ENCODE measurements around the gene HMGCS1. TPM values are rescaled to one million over a fixed set of nuclear protein-coding genes. Genes with fewer than 3 reads are reported as not detected.
"Not testable (repeated sequence)": the region's sequence is repeated elsewhere in the genome, so short reads cannot be mapped to it uniquely, and the experiment has no call there.

HMGCS1 gene
- total RNA-seq, 1 experiment from 2014 or later: 184 TPM

GRCh38 chr5:43352131-43352530 lies 38.9 kb upstream of the HMGCS1 start:
- no peaks in the 10 kb centered on the region for H3K36me3 ChIP-seq (ENCODE audit: insufficient read depth, low read length)

GRCh38 chr5:43348861-43349363 lies 35.7 kb upstream of the HMGCS1 start:
- DNase-seq: no peak
- no peak overlapping the region for H3K27ac ChIP-seq (ENCODE audit: low read length)
- no peaks in the 10 kb centered on the region for H3K4me1 ChIP-seq (ENCODE audit: low read length)
- no peak overlapping the region for H3K9ac ChIP-seq (ENCODE audit: low read length)
- H2AFZ ChIP-seq (ENCODE audit: low read length): no peak overlapping the region
- no peaks in the 10 kb centered on the region for H3K79me2 ChIP-seq (ENCODE audit: low read length)
- H3K9me2 ChIP-seq (replicated peaks; ENCODE audit: insufficient read depth, low read length): no peaks in the 10 kb centered on the region
- H3K27me3 ChIP-seq (ENCODE audit: low read length): no peaks in the 10 kb centered on the region
- no peak overlapping the region for H3K4me2 ChIP-seq (ENCODE audit: low read depth, low read length, poor library complexity, severe bottlenecking)
- no peak overlapping the region for H3K4me3 ChIP-seq (ENCODE audit: low read length)
- no peaks in the 10 kb centered on the region for H3K36me3 ChIP-seq (ENCODE audit: insufficient read depth, low read length)
- H4K20me1 ChIP-seq (ENCODE audit: insufficient read depth, low read depth, low read length): no peaks in the 10 kb centered on the region
- H3K9me3 ChIP-seq (ENCODE audit: low read length): no peaks in the 10 kb centered on the region

More at GRCh38 chr5:43352131-43352530, 38.9 kb upstream of the HMGCS1 start:
- Histone ChIP-seq H3K4me2 (ENCODE audit: low read depth, low read length, poor library complexity, severe bottlenecking) (no peak overlapping the region), H3K9me2 (replicated peaks; ENCODE audit: insufficient read depth, low read length) (no peaks in the 10 kb centered on the region), H3K9me3 (ENCODE audit: low read length) (no peaks in the 10 kb centered on the region), H3K4me1 (ENCODE audit: low read length) (peaks cover 1% of the 10 kb centered on the region; the same call in 1 of the 2 replicates), H3K27me3 (ENCODE audit: low read length) (no peaks in the 10 kb centered on the region), H2AFZ (ENCODE audit: low read length) (no peak overlapping the region), H3K4me3 (ENCODE audit: low read length) (no peak overlapping the region), H4K20me1 (ENCODE audit: insufficient read depth, low read depth, low read length) (no peaks in the 10 kb centered on the region), H3K9ac (ENCODE audit: low read length) (no peak overlapping the region), H3K27ac (ENCODE audit: low read length) (no peak overlapping the region), H3K79me2 (ENCODE audit: low read length) (no peaks in the 10 kb centered on the region)
- no peak for DNase-seq

GRCh38 chr5:43348207-43348606 lies 35.0 kb upstream of the HMGCS1 start:
- Histone ChIP-seq H3K27ac (ENCODE audit: low read length) (no peak overlapping the region), H3K4me2 (ENCODE audit: low read depth, low read length, poor library complexity, severe bottlenecking) (no peak overlapping the region)
- DNase-seq: no peak

GRCh38 chr5:43338862-43339261 lies 25.6 kb upstream of the HMGCS1 start:
- Histone ChIP-seq H3K9me2 (replicated peaks; ENCODE audit: insufficient read depth, low read length) (no peaks in the 10 kb centered on the region), H3K79me2 (ENCODE audit: low read length) (no peaks in the 10 kb centered on the region), H3K27me3 (ENCODE audit: low read length) (no peaks in the 10 kb centered on the region), H3K4me3 (ENCODE audit: low read length) (no peak overlapping the region), H3K9ac (ENCODE audit: low read length) (no peak overlapping the region), H3K4me1 (ENCODE audit: low read length) (no peaks in the 10 kb centered on the region), H4K20me1 (ENCODE audit: insufficient read depth, low read depth, low read length) (no peaks in the 10 kb centered on the region), H3K36me3 (ENCODE audit: insufficient read depth, low read length) (no peaks in the 10 kb centered on the region), H2AFZ (ENCODE audit: low read length) (no peak overlapping the region), H3K27ac (ENCODE audit: low read length) (no peak overlapping the region), H3K4me2 (ENCODE audit: low read depth, low read length, poor library complexity, severe bottlenecking) (no peak overlapping the region), H3K9me3 (ENCODE audit: low read length) (peaks cover 4% of the 10 kb centered on the region; the same call in 1 of the 2 replicates)
- no peak for DNase-seq

More at GRCh38 chr5:43348207-43348606, 35.0 kb upstream of the HMGCS1 start:
- H3K9me2 ChIP-seq (replicated peaks; ENCODE audit: insufficient read depth, low read length): no peaks in the 10 kb centered on the region
- no peak overlapping the region for H2AFZ ChIP-seq (ENCODE audit: low read length)
- no peaks in the 10 kb centered on the region for H3K27me3 ChIP-seq (ENCODE audit: low read length)
- H3K36me3 ChIP-seq (ENCODE audit: insufficient read depth, low read length): no peaks in the 10 kb centered on the region
- no peaks in the 10 kb centered on the region for H3K9me3 ChIP-seq (ENCODE audit: low read length)
- no peaks in the 10 kb centered on the region for H3K79me2 ChIP-seq (ENCODE audit: low read length)
- no peak overlapping the region for H3K9ac ChIP-seq (ENCODE audit: low read length)
- H3K4me3 ChIP-seq (ENCODE audit: low read length): no peak overlapping the region
- no peaks in the 10 kb centered on the region for H3K4me1 ChIP-seq (ENCODE audit: low read length)
- no peaks in the 10 kb centered on the region for H4K20me1 ChIP-seq (ENCODE audit: insufficient read depth, low read depth, low read length)

GRCh38 chr5:43336159-43336558 lies 22.9 kb upstream of the HMGCS1 start:
- no peak overlapping the region for H2AFZ ChIP-seq (ENCODE audit: low read length)
- no peaks in the 10 kb centered on the region for H3K36me3 ChIP-seq (ENCODE audit: insufficient read depth, low read length)
- no peak overlapping the region for H3K9ac ChIP-seq (ENCODE audit: low read length)
- H3K27me3 ChIP-seq (ENCODE audit: low read length): no peaks in the 10 kb centered on the region
- H3K4me2 ChIP-seq (ENCODE audit: low read depth, low read length, poor library complexity, severe bottlenecking): no peak overlapping the region
- H4K20me1 ChIP-seq (ENCODE audit: insufficient read depth, low read depth, low read length): no peaks in the 10 kb centered on the region
- H3K79me2 ChIP-seq (ENCODE audit: low read length): no peaks in the 10 kb centered on the region
- H3K4me3 ChIP-seq (ENCODE audit: low read length): no peak overlapping the region
- peaks cover 4% of the 10 kb centered on the region; the same call in 1 of the 2 replicates for H3K9me3 ChIP-seq (ENCODE audit: low read length)
- no peak overlapping the region for H3K27ac ChIP-seq (ENCODE audit: low read length)
- DNase-seq: no peak
- no peaks in the 10 kb centered on the region for H3K4me1 ChIP-seq (ENCODE audit: low read length)
- no peaks in the 10 kb centered on the region for H3K9me2 ChIP-seq (replicated peaks; ENCODE audit: insufficient read depth, low read length)

- no peak for DNase-seq
- Histone ChIP-seq H3K27ac (ENCODE audit: low read length) (no peak overlapping the region), H3K4me1 (ENCODE audit: low read length) (no peaks in the 10 kb centered on the region), H3K79me2 (ENCODE audit: low read length) (no peaks in the 10 kb centered on the region), H3K9me2 (replicated peaks; ENCODE audit: insufficient read depth, low read length) (no peaks in the 10 kb centered on the region), H3K36me3 (ENCODE audit: insufficient read depth, low read length) (no peaks in the 10 kb centered on the region), H3K4me3 (ENCODE audit: low read length) (no peak overlapping the region), H3K9ac (ENCODE audit: low read length) (no peak overlapping the region), H3K27me3 (ENCODE audit: low read length) (no peaks in the 10 kb centered on the region), H3K9me3 (ENCODE audit: low read length) (peaks cover 4% of the 10 kb centered on the region; the same call in 1 of the 2 replicates), H2AFZ (ENCODE audit: low read length) (no peak overlapping the region), H4K20me1 (ENCODE audit: insufficient read depth, low read depth, low read length) (no peaks in the 10 kb centered on the region), H3K4me2 (ENCODE audit: low read depth, low read length, poor library complexity, severe bottlenecking) (no peak overlapping the region)
Measured at GRCh38 chr5:43335681-43336080, 22.5 kb upstream of the HMGCS1 start.

- Histone ChIP-seq H3K9me3 (ENCODE audit: low read length) (peaks cover 4% of the 10 kb centered on the region; the same call in 1 of the 2 replicates), H3K4me2 (ENCODE audit: low read depth, low read length, poor library complexity, severe bottlenecking) (no peak overlapping the region), H3K4me3 (ENCODE audit: low read length) (no peak overlapping the region), H2AFZ (ENCODE audit: low read length) (no peak overlapping the region), H4K20me1 (ENCODE audit: insufficient read depth, low read depth, low read length) (no peaks in the 10 kb centered on the region), H3K9ac (ENCODE audit: low read length) (no peak overlapping the region), H3K4me1 (ENCODE audit: low read length) (no peaks in the 10 kb centered on the region), H3K27me3 (ENCODE audit: low read length) (no peaks in the 10 kb centered on the region), H3K9me2 (replicated peaks; ENCODE audit: insufficient read depth, low read length) (no peaks in the 10 kb centered on the region), H3K36me3 (ENCODE audit: insufficient read depth, low read length) (no peaks in the 10 kb centered on the region), H3K27ac (ENCODE audit: low read length) (no peak overlapping the region), H3K79me2 (ENCODE audit: low read length) (no peaks in the 10 kb centered on the region)
- DNase-seq: no peak
Measured at GRCh38 chr5:43332401-43332800, 19.2 kb upstream of the HMGCS1 start.

- not testable (repeated sequence) for H3K4me1 ChIP-seq (ENCODE audit: low read length); H3K9me3 ChIP-seq (ENCODE audit: low read length); H2AFZ ChIP-seq (ENCODE audit: low read length); H3K4me3 ChIP-seq (ENCODE audit: low read length); H3K9ac ChIP-seq (ENCODE audit: low read length); H3K27ac ChIP-seq (ENCODE audit: low read length); H3K4me2 ChIP-seq (ENCODE audit: low read depth, low read length, poor library complexity, severe bottlenecking); H3K27me3 ChIP-seq (ENCODE audit: low read length); H3K9me2 ChIP-seq (replicated peaks; ENCODE audit: insufficient read depth, low read length); DNase-seq; H4K20me1 ChIP-seq (ENCODE audit: insufficient read depth, low read depth, low read length); H3K36me3 ChIP-seq (ENCODE audit: insufficient read depth, low read length); H3K79me2 ChIP-seq (ENCODE audit: low read length)
Measured at GRCh38 chr5:43325624-43326023, 12.4 kb upstream of the HMGCS1 start.

- H4K20me1 ChIP-seq (ENCODE audit: insufficient read depth, low read depth, low read length); H3K9ac ChIP-seq (ENCODE audit: low read length); H3K4me2 ChIP-seq (ENCODE audit: low read depth, low read length, poor library complexity, severe bottlenecking); H3K27ac ChIP-seq (ENCODE audit: low read length); H3K79me2 ChIP-seq (ENCODE audit: low read length); H3K9me3 ChIP-seq (ENCODE audit: low read length); DNase-seq; H3K4me3 ChIP-seq (ENCODE audit: low read length); H3K36me3 ChIP-seq (ENCODE audit: insufficient read depth, low read length); H3K9me2 ChIP-seq (replicated peaks; ENCODE audit: insufficient read depth, low read length); H2AFZ ChIP-seq (ENCODE audit: low read length); H3K4me1 ChIP-seq (ENCODE audit: low read length); H3K27me3 ChIP-seq (ENCODE audit: low read length): not testable (repeated sequence)
Measured at GRCh38 chr5:43323488-43323887, 10.3 kb upstream of the HMGCS1 start.
